ENCODE measurements around the gene TMEM14A.

DNA sequence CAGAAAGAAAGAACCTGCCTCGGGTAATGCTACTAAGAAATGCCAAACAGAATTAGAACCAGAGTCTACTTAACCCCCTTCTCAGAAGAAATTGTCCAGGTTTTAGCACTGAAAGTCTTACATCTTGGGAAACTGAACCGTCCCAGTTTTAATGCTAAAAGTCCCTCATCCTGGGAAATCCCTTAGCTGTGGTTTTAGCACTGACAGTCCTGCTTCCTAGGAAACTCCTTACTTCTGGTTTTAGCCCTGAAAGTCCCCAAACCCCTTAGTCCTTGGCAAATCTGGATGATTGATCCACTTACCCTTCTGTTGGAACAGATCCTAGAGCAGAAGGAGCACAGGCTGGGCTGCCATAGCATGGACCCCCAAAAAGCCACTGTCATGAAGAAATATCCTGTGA lies 4.8 kb upstream of the TMEM14A start:
- TF ChIP-seq, protein P1, sequence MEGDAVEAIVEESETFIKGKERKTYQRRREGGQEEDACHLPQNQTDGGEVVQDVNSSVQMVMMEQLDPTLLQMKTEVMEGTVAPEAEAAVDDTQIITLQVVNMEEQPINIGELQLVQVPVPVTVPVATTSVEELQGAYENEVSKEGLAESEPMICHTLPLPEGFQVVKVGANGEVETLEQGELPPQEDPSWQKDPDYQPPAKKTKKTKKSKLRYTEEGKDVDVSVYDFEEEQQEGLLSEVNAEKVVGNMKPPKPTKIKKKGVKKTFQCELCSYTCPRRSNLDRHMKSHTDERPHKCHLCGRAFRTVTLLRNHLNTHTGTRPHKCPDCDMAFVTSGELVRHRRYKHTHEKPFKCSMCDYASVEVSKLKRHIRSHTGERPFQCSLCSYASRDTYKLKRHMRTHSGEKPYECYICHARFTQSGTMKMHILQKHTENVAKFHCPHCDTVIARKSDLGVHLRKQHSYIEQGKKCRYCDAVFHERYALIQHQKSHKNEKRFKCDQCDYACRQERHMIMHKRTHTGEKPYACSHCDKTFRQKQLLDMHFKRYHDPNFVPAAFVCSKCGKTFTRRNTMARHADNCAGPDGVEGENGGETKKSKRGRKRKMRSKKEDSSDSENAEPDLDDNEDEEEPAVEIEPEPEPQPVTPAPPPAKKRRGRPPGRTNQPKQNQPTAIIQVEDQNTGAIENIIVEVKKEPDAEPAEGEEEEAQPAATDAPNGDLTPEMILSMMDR (IDR thresholded peaks at IDR 0.05; ENCODE audit: insufficient read depth, low read length) = no peak
- TF ChIP-seq POLR2AphosphoS5 (IDR thresholded peaks at IDR 0.05; ENCODE audit: low read depth) = no peak
- TF ChIP-seq GABPA (IDR thresholded peaks at IDR 0.05; ENCODE audit: low read depth) = no peak

All from HL-60 (cell line).